ENCODE measurements around the gene SP3. TPM values are rescaled to one million over a fixed set of nuclear protein-coding genes. Genes with fewer than 3 reads are reported as not detected.

The SP3 gene
- total RNA-seq, 5 donors from 2014 or later (not counting 1 experiment from before 2014, with no cell fraction given) = 107 to 150 (median 123) TPM

GRCh38 chr2:173924285-173924684 lies 40.9 kb downstream of the SP3 start:
- Mint-ChIP-seq H3K4me3 (peak overlapping the region in 1 of 3 donors; percentile 1), H3K4me1 (peaks cover 81 to 83% (median 81%) of the 10 kb centered on the region in 3 donors)
- POLR2A ChIA-PET = no interaction called here

GRCh38 chr2:173922760-173923159 lies 42.4 kb downstream of the SP3 start:
- H3K9me3 ChIP-seq = no peaks in the 10 kb centered on the region
- Mint-ChIP-seq H3K27ac (peak overlapping the region in 1 of 2 donors; percentile 77), H3K27me3 (no peaks in the 10 kb centered on the region), H3K36me3 (peaks cover 27% of the 10 kb centered on the region), H3K4me3 (peak overlapping the region in 1 of 3 donors; percentile 19), H3K9me3 (peaks cover 0 to 3% (median 0%) of the 10 kb centered on the region in 3 donors), H3K4me1 (peaks cover 79 to 80% (median 80%) of the 10 kb centered on the region in 3 donors)
- peaks cover 10 to 20% of the 10 kb centered on the region in 2 experiments for H3K4me1 ChIP-seq (ENCODE audit: control insufficient read depth in 1 of 2, extremely low read depth in 1 of 2, insufficient read depth in 2 of 2, low read length in 2 of 2)
- DNase-seq (no peak), ATAC-seq (replicated peaks in 1 of 4) (peak in 1 of 4 experiments; percentile 31)
- H3K27ac ChIP-seq (ENCODE audit: low read length) = no peak overlapping the region
- CTCF ChIA-PET = no interaction called here
- POLR2A ChIA-PET = no interaction called here
- H3K27me3 ChIP-seq (replicated peaks in 1 of 2; ENCODE audit: control insufficient read depth in 2 of 2, extremely low read depth in 1 of 2, insufficient read depth in 2 of 2, low read length in 1 of 2) = no peaks in the 10 kb centered on the region
- H3K4me3 ChIP-seq (ENCODE audit: control insufficient read depth in 1 of 2, extremely low read depth in 1 of 2, low read length in 1 of 2) = no peak overlapping the region
- H3K36me3 ChIP-seq (ENCODE audit: control insufficient read depth in 2 of 2, extremely low read depth in 1 of 2, insufficient read depth in 1 of 2, low read length in 1 of 2) = peaks cover 0 to 10% of the 10 kb centered on the region in 2 donors

More at GRCh38 chr2:173924285-173924684, 40.9 kb downstream of the SP3 start:
- H3K36me3 ChIP-seq (ENCODE audit: control insufficient read depth in 2 of 2, extremely low read depth in 1 of 2, insufficient read depth in 1 of 2, low read length in 1 of 2) = peaks cover 0 to 6% of the 10 kb centered on the region in 2 donors
- Mint-ChIP-seq H3K27ac (peak overlapping the region; percentile 8 to 56), H3K27me3 (no peaks in the 10 kb centered on the region), H3K9me3 (peaks cover 0 to 3% (median 0%) of the 10 kb centered on the region in 3 donors), H3K36me3 (peaks cover 21% of the 10 kb centered on the region)
- no peaks in the 10 kb centered on the region for H3K27me3 ChIP-seq (replicated peaks in 1 of 2; ENCODE audit: control insufficient read depth in 2 of 2, extremely low read depth in 1 of 2, insufficient read depth in 2 of 2, low read length in 1 of 2)
- no peak overlapping the region for H3K4me3 ChIP-seq (ENCODE audit: control insufficient read depth in 1 of 2, extremely low read depth in 1 of 2, low read length in 1 of 2)
- ATAC-seq (replicated peaks in 1 of 4) (no peak), DNase-seq (no peak)
- H3K4me1 ChIP-seq (ENCODE audit: control insufficient read depth in 1 of 2, extremely low read depth in 1 of 2, insufficient read depth in 2 of 2, low read length in 2 of 2) = peaks cover 10 to 20% of the 10 kb centered on the region in 2 experiments
- H3K9me3 ChIP-seq = no peaks in the 10 kb centered on the region
- no peak overlapping the region for H3K27ac ChIP-seq (ENCODE audit: low read length)
- CTCF ChIA-PET = no interaction called here
- WGBS (ENCODE audit: insufficient coverage) = no CpG with 5 or more reads among the region's 2 CpGs

- ChIA-PET POLR2A (no interaction called here), CTCF (interaction anchor here in 1 of 2 donors (0.6 kb wide), 1 partner anchor 11 kb away, joined by 4 read pairs; no protein-coding TSS in a partner anchor)
- Mint-ChIP-seq H3K27me3 (no peaks in the 10 kb centered on the region), H3K4me3 (peak overlapping the region in 1 of 3 donors; percentile 19), H3K9me3 (peaks cover 0 to 3% (median 0%) of the 10 kb centered on the region in 3 donors), H3K36me3 (peaks cover 34% of the 10 kb centered on the region), H3K27ac (peak overlapping the region; percentile 15 to 77), H3K4me1 (peaks cover 82 to 85% (median 83%) of the 10 kb centered on the region in 3 donors)
- ATAC-seq (replicated peaks in 1 of 4) (no peak), DNase-seq (no peak)
- Histone ChIP-seq H3K36me3 (ENCODE audit: control insufficient read depth in 2 of 2, extremely low read depth in 1 of 2, insufficient read depth in 1 of 2, low read length in 1 of 2) (peaks cover 0 to 17% of the 10 kb centered on the region in 2 donors), H3K4me3 (ENCODE audit: control insufficient read depth in 1 of 2, extremely low read depth in 1 of 2, low read length in 1 of 2) (no peak overlapping the region), H3K27me3 (replicated peaks in 1 of 2; ENCODE audit: control insufficient read depth in 2 of 2, extremely low read depth in 1 of 2, insufficient read depth in 2 of 2, low read length in 1 of 2) (no peaks in the 10 kb centered on the region), H3K4me1 (ENCODE audit: control insufficient read depth in 1 of 2, extremely low read depth in 1 of 2, insufficient read depth in 2 of 2, low read length in 2 of 2) (peaks cover 10 to 16% of the 10 kb centered on the region in 2 experiments), H3K27ac (ENCODE audit: low read length) (no peak overlapping the region), H3K9me3 (no peaks in the 10 kb centered on the region)
Observed at GRCh38 chr2:173922068-173922467, 43.1 kb downstream of the SP3 start.

GRCh38 chr2:173914055-173914927 lies 50.9 kb downstream of the SP3 start:
- H3K36me3 Mint-ChIP-seq = peaks cover 53% of the 10 kb centered on the region
- no peaks in the 10 kb centered on the region for H3K9me3 Mint-ChIP-seq
- H3K4me1 ChIP-seq (ENCODE audit: control insufficient read depth in 1 of 2, extremely low read depth in 1 of 2, insufficient read depth in 2 of 2, low read length in 2 of 2) = peaks cover 0 to 10% of the 10 kb centered on the region in 2 experiments
- H3K36me3 ChIP-seq (ENCODE audit: control insufficient read depth in 2 of 2, extremely low read depth in 1 of 2, insufficient read depth in 1 of 2, low read length in 1 of 2) = peaks cover 0 to 47% of the 10 kb centered on the region in 2 donors
- no peak for DNase-seq
- ATAC-seq (replicated peaks in 1 of 4) = no peak
- H3K27me3 ChIP-seq (replicated peaks in 1 of 2; ENCODE audit: control insufficient read depth in 2 of 2, extremely low read depth in 1 of 2, insufficient read depth in 2 of 2, low read length in 1 of 2) = no peaks in the 10 kb centered on the region
- no peak overlapping the region for H3K4me3 ChIP-seq (ENCODE audit: control insufficient read depth in 1 of 2, extremely low read depth in 1 of 2, low read length in 1 of 2)
- no peaks in the 10 kb centered on the region for H3K27me3 Mint-ChIP-seq
- peaks cover 38 to 46% (median 38%) of the 10 kb centered on the region in 3 donors for H3K4me1 Mint-ChIP-seq
- no peak overlapping the region for H3K4me3 Mint-ChIP-seq
- CTCF ChIA-PET = no interaction called here
- no peak overlapping the region for H3K27ac ChIP-seq (ENCODE audit: low read length)
- WGBS (ENCODE audit: insufficient coverage) = 100% methylated on average over 2 of the region's 3 CpGs
- peak overlapping the region; percentile 26 to 80 for H3K27ac Mint-ChIP-seq
- POLR2A ChIA-PET = no interaction called here
- H3K9me3 ChIP-seq = no peaks in the 10 kb centered on the region

GRCh38 chr2:173909846-173910245 lies 55.3 kb downstream of the SP3 start:
- peaks cover 5 to 42% of the 10 kb centered on the region in 2 donors for H3K36me3 ChIP-seq (ENCODE audit: control insufficient read depth in 2 of 2, extremely low read depth in 1 of 2, insufficient read depth in 1 of 2, low read length in 1 of 2)
- POLR2A ChIA-PET = interaction anchor here (0.5 to 0.6 kb wide), 2 partner anchors 472 to 866 kb away, joined by 3 to 4 read pairs; no protein-coding TSS in a partner anchor

GRCh38 chr2:173906626-173907025 lies 58.5 kb downstream of the SP3 start:
- H3K36me3 ChIP-seq (ENCODE audit: control insufficient read depth in 2 of 2, extremely low read depth in 1 of 2, insufficient read depth in 1 of 2, low read length in 1 of 2) = peaks cover 8 to 28% of the 10 kb centered on the region in 2 donors
- no CpG with 5 or more reads among the region's 1 CpG for WGBS (ENCODE audit: insufficient coverage)
- CTCF ChIA-PET = no interaction called here

More at GRCh38 chr2:173909846-173910245, 55.3 kb downstream of the SP3 start:
- DNase-seq (no peak), ATAC-seq (replicated peaks in 1 of 4) (no peak)
- WGBS (ENCODE audit: insufficient coverage) = 100% methylated on average over 4 of the region's 5 CpGs
- no peaks in the 10 kb centered on the region for H3K9me3 ChIP-seq
- H3K27ac ChIP-seq (ENCODE audit: low read length) = no peak overlapping the region
- peaks cover 46% of the 10 kb centered on the region for H3K36me3 Mint-ChIP-seq
- no peaks in the 10 kb centered on the region for H3K9me3 Mint-ChIP-seq
- no peak overlapping the region for H3K4me3 Mint-ChIP-seq
- H3K27ac Mint-ChIP-seq = no peak overlapping the region
- no peak overlapping the region for H3K4me3 ChIP-seq (ENCODE audit: control insufficient read depth in 1 of 2, extremely low read depth in 1 of 2, low read length in 1 of 2)
- no peaks in the 10 kb centered on the region for H3K27me3 Mint-ChIP-seq
- CTCF ChIA-PET = no interaction called here
- H3K4me1 ChIP-seq (ENCODE audit: control insufficient read depth in 1 of 2, extremely low read depth in 1 of 2, insufficient read depth in 2 of 2, low read length in 2 of 2) = peaks cover 0 to 8% of the 10 kb centered on the region in 2 experiments
- H3K27me3 ChIP-seq (replicated peaks in 1 of 2; ENCODE audit: control insufficient read depth in 2 of 2, extremely low read depth in 1 of 2, insufficient read depth in 2 of 2, low read length in 1 of 2) = no peaks in the 10 kb centered on the region
- peaks cover 12 to 18% (median 15%) of the 10 kb centered on the region in 3 donors for H3K4me1 Mint-ChIP-seq

More at GRCh38 chr2:173906626-173907025, 58.5 kb downstream of the SP3 start:
- H3K4me1 Mint-ChIP-seq = peaks cover 0 to 9% (median 0%) of the 10 kb centered on the region in 3 donors
- Histone ChIP-seq H3K4me1 (ENCODE audit: control insufficient read depth in 1 of 2, extremely low read depth in 1 of 2, insufficient read depth in 2 of 2, low read length in 2 of 2) (no peaks in the 10 kb centered on the region), H3K27me3 (replicated peaks in 1 of 2; ENCODE audit: control insufficient read depth in 2 of 2, extremely low read depth in 1 of 2, insufficient read depth in 2 of 2, low read length in 1 of 2) (no peaks in the 10 kb centered on the region), H3K4me3 (ENCODE audit: control insufficient read depth in 1 of 2, extremely low read depth in 1 of 2, low read length in 1 of 2) (no peak overlapping the region), H3K27ac (ENCODE audit: low read length) (no peak overlapping the region), H3K9me3 (no peaks in the 10 kb centered on the region)
- no peaks in the 10 kb centered on the region for H3K9me3 Mint-ChIP-seq
- no peaks in the 10 kb centered on the region for H3K27me3 Mint-ChIP-seq
- POLR2A ChIA-PET = no interaction called here
- no peak overlapping the region for H3K4me3 Mint-ChIP-seq
- no peak overlapping the region for H3K27ac Mint-ChIP-seq
- ATAC-seq (replicated peaks in 1 of 4) = no peak
- peaks cover 40% of the 10 kb centered on the region for H3K36me3 Mint-ChIP-seq
- no peak for DNase-seq

Data from T-cell (primary cell).